Right cardiac atrium (tissue), 5 donors: ENCODE data around the gene CEMIP. TPM values are rescaled to one million over a fixed set of nuclear protein-coding genes. Genes with fewer than 3 reads are reported as not detected.

Experiments
- ATAC-seq, 2 donors: fragments of 200-7000 bp; cut with Tn5 transposase; one replicate each; pipeline versions ENCODE4 v1.8.0 to v1.9.1; 2020; ENCODE audit warnings: moderate library complexity in 2 of 2, mild to moderate bottlenecking in 1 of 2
- DNase-seq, 3 donors: peaks; one replicate each; pipeline ENCODE4 v3.0.0-alpha.2; 2020
- H3K27ac ChIP-seq: one replicate; pipeline ENCODE4 v1.5.1; 2013; ENCODE audit warnings: mild to moderate bottlenecking, low read length, control low read depth, moderate library complexity
- H3K27me3 ChIP-seq: one replicate; pipeline ENCODE4 v1.6.1; 2013; ENCODE audit not compliant: control insufficient read depth, insufficient read depth
- H3K4me1 ChIP-seq: one replicate; pipeline ENCODE4 v1.6.1; 2013; ENCODE audit warnings: low read length; ENCODE audit not compliant: control insufficient read depth, insufficient read depth
- H3K4me3 ChIP-seq: one replicate; pipeline ENCODE4 v1.5.1; 2013; ENCODE audit warnings: low read length, control low read depth
- H3K9me3 ChIP-seq: one replicate; pipeline ENCODE4 v1.6.1; 2013; ENCODE audit warnings: low read length; ENCODE audit not compliant: control insufficient read depth
- WGBS: extraction: QIAGEN DNeasy Blood & Tissue Kit; methylation state at CpG from one replicate; pipeline ENCODE4 v1.1.7; 2013; 5-methylcytosine and 5-hydroxymethylcytosine counted together
- intact Hi-C, 4 donors: fragments of 100-400 bp; cut with DNase I; formaldehyde crosslinking; loops; one replicate each; pipeline versions ENCODE4 v1.11.0 to v1.14.0; 2022 to 2023
- polyA plus RNA-seq: library from polyadenylated mRNA; stranded (reverse); fragments of 200-250 nt; gene quantifications from one replicate; pipeline ENCODE4 v1.2.3, GENCODE V29; 2013
- total RNA-seq, 4 donors: library from RNA; stranded (reverse); fragmentation: NEBNext Ultra II Directional; extraction: Animal tissue kit (Norgen Biotek cat#: 25700); gene quantifications; one replicate each; pipeline ENCODE4 v1.2.1, GENCODE V29; 2021
- donor health status: healthy with polysubstance abuse.
- donor health status: DM: no; HTN: yes; CAD: no.
- donor health status: DM: no; HTN: no; CAD: no.
- donor health status: DM: no; HTN: yes; CAD: no; lungs with severe emphysema.
- donor health status: DM: yes; HTN: yes; CAD: no.

CEMIP gene
- total and polyA plus RNA-seq, 5 donors, result 0.23 to 3.9 (median 2.6) TPM

DNA sequence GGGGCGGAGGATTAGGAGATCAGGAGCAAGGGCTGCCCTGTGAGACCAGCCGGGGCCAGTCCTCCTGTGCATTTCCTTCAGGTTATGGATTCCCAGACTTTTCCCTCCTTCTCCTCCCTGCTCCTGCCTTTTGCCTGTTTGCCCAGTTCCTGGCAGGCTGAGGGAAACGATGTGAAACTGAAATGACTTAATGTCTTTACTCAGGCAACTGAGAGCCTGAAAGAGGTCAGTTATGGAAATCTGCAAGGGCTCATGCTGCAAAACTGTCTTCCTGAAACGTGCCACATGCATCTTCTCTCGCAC is 153.3 kb downstream of the CEMIP start:
- 68% methylated on average over 5 of the region's 5 CpGs for WGBS
- peaks cover 10% of the 10 kb centered on the region for H3K4me1 ChIP-seq
- intact Hi-C loops, result loop anchor here in 1 of 4 donors (2.0 kb wide), 1 partner anchor 62 kb away; no protein-coding TSS in a partner anchor
- no peak overlapping the region for H3K4me3 ChIP-seq
- peak overlapping the region; percentile 49 for H3K27ac ChIP-seq
- no peaks in the 10 kb centered on the region for H3K27me3 ChIP-seq
- DNase-seq, result no peak
- ATAC-seq, result peak in 1 of 2 donors; percentile 3
- no peaks in the 10 kb centered on the region for H3K9me3 ChIP-seq

DNA sequence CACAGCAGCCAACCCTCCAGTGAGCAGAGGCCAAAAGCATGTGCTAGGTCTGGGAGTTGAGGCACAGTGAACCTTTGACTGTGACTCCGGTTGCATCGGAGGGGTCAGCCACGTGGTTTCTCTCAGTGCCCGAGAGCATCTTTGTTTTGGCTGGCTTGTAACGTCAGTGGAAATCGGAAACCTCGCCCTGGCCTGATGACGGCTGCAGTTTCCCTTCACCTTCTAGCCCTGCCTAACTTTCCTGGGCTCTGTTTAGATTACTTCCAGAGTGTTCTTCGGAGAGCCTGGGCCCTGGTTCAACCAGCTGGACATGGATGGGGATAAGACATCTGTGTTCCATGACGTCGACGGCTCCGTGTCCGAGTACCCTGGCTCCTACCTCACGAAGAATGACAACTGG is 153.8 kb downstream of the CEMIP start:
- H3K4me1 ChIP-seq, result peaks cover 10% of the 10 kb centered on the region
- H3K4me3 ChIP-seq, result no peak overlapping the region
- 41% methylated on average over 15 of the region's 15 CpGs for WGBS
- intact Hi-C loops, result loop anchor here in 1 of 4 donors (2.0 kb wide), 1 partner anchor 62 kb away; no protein-coding TSS in a partner anchor
- peak overlapping the region; percentile 11 for H3K27ac ChIP-seq
- H3K9me3 ChIP-seq, result no peaks in the 10 kb centered on the region
- DNase-seq, result peak; percentile 85 to 91 (median 87)
- no peaks in the 10 kb centered on the region for H3K27me3 ChIP-seq
- ATAC-seq, result peak; percentile 75 to 91

GRCh38 chr15:80934761-80935221 is 155.6 kb downstream of the CEMIP start:
- 64% methylated on average over 3 of the region's 3 CpGs for WGBS
- no peak overlapping the region for H3K4me3 ChIP-seq
- H3K27me3 ChIP-seq, result no peaks in the 10 kb centered on the region
- DNase-seq (peak; percentile 53 to 77 (median 69)), ATAC-seq (peak; percentile 75 to 80)
- no peak overlapping the region for H3K27ac ChIP-seq
- H3K4me1 ChIP-seq, result peaks cover 10% of the 10 kb centered on the region
- intact Hi-C loops, result no loop called here
- H3K9me3 ChIP-seq, result no peaks in the 10 kb centered on the region

- H3K27ac ChIP-seq, result no peak overlapping the region
- no peaks in the 10 kb centered on the region for H3K27me3 ChIP-seq
- intact Hi-C loops, result no loop called here
- no peaks in the 10 kb centered on the region for H3K9me3 ChIP-seq
- DNase-seq (no peak), ATAC-seq (no peak)
- H3K4me3 ChIP-seq, result no peak overlapping the region
- 85% methylated on average over 16 of the region's 16 CpGs for WGBS
- peaks cover 10% of the 10 kb centered on the region for H3K4me1 ChIP-seq
These were observed 157.3 kb downstream of the CEMIP start for GRCh38 chr15:80936288-80937078.

DNA sequence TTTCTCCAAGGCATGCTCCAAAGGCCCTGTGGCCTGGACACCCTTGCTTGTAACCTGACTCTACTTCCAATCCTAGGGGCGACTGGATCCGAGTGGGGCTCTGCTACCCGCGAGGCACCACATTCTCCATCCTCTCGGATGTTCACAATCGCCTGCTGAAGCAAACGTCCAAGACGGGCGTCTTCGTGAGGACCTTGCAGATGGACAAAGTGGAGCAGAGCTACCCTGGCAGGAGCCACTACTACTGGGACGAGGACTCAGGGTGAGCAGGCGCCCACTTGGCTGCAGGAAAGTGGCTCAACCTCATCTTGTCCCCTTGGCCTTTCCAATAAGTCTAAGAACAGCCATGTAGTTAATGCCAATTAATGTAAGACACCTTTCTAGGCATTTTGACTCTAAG is 158.5 kb downstream of the CEMIP start:
- Histone ChIP-seq H3K27me3 (no peaks in the 10 kb centered on the region), H3K27ac (no peak overlapping the region), H3K4me1 (peaks cover 7% of the 10 kb centered on the region), H3K4me3 (no peak overlapping the region), H3K9me3 (no peaks in the 10 kb centered on the region)
- ATAC-seq (no peak), DNase-seq (no peak)
- 95% methylated on average over 12 of the region's 12 CpGs for WGBS
- intact Hi-C loops, result no loop called here

- Histone ChIP-seq H3K4me1 (peaks cover 9% of the 10 kb centered on the region), H3K27ac (no peak overlapping the region), H3K4me3 (no peak overlapping the region), H3K27me3 (no peaks in the 10 kb centered on the region), H3K9me3 (no peaks in the 10 kb centered on the region)
- no peak for ATAC-seq
- DNase-seq, result no peak
- 98% methylated on average over 3 of the region's 3 CpGs for WGBS
- intact Hi-C loops, result no loop called here
These were observed 160.0 kb downstream of the CEMIP start for GRCh38 chr15:80939216-80939615.

DNA sequence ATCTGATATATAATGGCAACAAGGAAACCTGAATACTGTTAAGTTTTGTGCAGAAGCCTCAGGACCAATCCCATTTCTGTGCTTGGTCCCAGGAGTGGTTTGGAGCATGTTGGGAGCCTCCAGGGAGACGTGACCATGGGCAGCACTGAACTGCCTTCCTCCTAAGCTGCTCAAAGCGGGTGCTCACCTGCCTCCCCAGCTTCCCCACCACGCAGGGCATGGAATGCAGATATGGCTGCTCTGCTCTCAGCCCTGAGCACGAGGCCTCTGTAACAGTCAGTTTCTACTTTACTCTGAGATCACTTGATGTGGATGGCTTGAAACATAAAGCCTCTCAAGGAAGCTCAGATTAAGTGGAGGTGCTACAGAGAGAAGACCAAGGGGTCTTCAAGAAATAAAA is 161.2 kb downstream of the CEMIP start:
- H3K4me3 ChIP-seq, result no peak overlapping the region
- intact Hi-C loops, result no loop called here
- DNase-seq, result no peak
- H3K27me3 ChIP-seq, result no peaks in the 10 kb centered on the region
- no peak for ATAC-seq
- no peaks in the 10 kb centered on the region for H3K9me3 ChIP-seq
- peaks cover 2% of the 10 kb centered on the region for H3K4me1 ChIP-seq
- no peak overlapping the region for H3K27ac ChIP-seq
- 93% methylated on average over 4 of the region's 4 CpGs for WGBS

DNA sequence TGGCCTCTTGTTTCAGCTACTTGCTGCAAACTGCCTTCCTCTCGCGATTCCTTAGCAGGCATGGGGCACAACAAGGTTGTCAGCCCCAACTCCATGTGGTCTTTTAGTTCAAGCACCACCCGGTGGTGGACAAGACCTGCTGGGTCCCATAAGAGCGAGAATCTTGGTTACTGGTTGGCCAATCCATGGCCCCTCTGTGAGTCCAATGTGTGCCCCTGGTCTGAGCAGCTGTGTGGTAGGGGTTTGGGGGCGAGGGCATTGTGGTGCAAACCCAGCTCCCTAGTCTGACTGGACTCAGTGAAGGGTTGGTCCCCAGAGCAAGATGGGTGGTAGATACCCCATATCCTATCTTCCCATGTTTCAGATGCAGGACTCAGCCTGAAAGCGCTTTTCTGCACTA is 161.7 kb downstream of the CEMIP start:
- ATAC-seq (no peak), DNase-seq (no peak)
- H3K27me3 ChIP-seq, result no peaks in the 10 kb centered on the region
- H3K4me1 ChIP-seq, result peaks cover 2% of the 10 kb centered on the region
- intact Hi-C loops, result no loop called here
- 95% methylated on average over 6 of the region's 6 CpGs for WGBS
- H3K4me3 ChIP-seq, result no peak overlapping the region
- H3K27ac ChIP-seq, result no peak overlapping the region
- H3K9me3 ChIP-seq, result no peaks in the 10 kb centered on the region

GRCh38 chr15:80942266-80942665 is 163.1 kb downstream of the CEMIP start:
- Histone ChIP-seq H3K27ac (no peak overlapping the region), H3K4me1 (peaks cover 2% of the 10 kb centered on the region), H3K9me3 (no peaks in the 10 kb centered on the region), H3K4me3 (no peak overlapping the region), H3K27me3 (no peaks in the 10 kb centered on the region)
- WGBS, result 84% methylated on average over 7 of the region's 7 CpGs
- intact Hi-C loops, result no loop called here
- ATAC-seq (no peak), DNase-seq (no peak)

DNA sequence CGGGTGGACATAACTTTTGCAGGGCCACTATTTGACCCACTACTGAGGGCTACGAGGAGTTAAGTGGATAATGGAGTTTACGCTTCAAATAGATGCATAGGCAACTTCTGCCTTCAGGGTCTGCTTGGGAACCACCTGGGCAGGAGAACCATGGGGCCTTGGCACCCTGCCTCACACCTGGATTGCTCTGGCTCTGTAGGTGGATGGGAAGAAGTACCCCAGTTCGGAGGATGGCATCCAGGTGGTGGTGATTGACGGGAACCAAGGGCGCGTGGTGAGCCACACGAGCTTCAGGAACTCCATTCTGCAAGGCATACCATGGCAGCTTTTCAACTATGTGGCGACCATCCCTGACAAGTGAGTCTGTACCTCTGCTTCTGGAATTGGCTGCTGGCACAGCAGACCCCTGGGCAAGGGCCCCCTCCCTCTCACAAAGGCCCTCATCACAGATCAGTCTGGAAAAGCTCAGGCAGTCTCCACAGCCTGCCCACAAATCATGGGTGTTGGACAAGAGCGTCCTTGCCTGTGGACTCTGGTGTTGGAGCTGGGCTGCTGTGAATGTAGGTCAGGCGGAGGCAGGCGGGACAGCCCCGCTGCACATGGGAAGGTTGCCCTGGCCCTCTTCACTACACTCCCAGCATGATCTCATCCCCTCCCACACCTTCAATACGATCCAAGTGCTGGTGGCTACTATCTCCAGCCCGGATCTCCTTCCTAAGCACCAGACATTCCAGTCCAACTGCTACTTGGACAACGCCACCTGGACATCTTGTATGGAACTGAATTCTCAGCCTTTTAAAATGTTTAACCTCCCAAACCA is 163.8 kb downstream of the CEMIP start:
- Histone ChIP-seq H3K27ac (no peak overlapping the region), H3K4me3 (no peak overlapping the region), H3K9me3 (no peaks in the 10 kb centered on the region), H3K27me3 (no peaks in the 10 kb centered on the region), H3K4me1 (peaks cover 2% of the 10 kb centered on the region)
- ATAC-seq, result peak; percentile 77 to 85
- DNase-seq, result peak; percentile 42 to 75 (median 65)
- intact Hi-C loops, result no loop called here
- whole genome bisulfite sequencing, result 70% methylated on average over 16 of the region's 16 CpGs

DNA sequence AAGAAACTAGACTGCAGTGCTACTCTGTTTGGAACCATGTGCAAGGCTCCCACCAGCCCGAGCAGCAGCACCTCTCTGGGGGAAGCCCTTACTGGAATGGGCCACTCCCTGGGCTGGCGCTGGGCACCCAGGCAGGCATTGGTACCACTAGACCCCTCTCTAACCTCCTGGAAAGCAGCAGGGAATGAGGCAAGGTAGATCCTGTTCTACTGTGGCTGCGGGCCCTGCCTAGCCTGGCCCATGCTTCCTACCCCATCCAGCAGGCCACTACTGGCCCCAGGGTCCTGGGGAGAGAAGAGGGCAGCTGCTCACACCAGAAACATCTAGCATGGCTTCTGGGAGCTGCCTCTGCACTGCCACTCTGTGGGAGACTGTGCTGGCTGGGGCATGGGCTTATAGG is 165.6 kb downstream of the CEMIP start:
- H3K4me3 ChIP-seq, result no peak overlapping the region
- WGBS, result 89% methylated on average over 3 of the region's 3 CpGs
- ATAC-seq (no peak), DNase-seq (no peak)
- peaks cover 2% of the 10 kb centered on the region for H3K4me1 ChIP-seq
- intact Hi-C loops, result no loop called here
- no peaks in the 10 kb centered on the region for H3K27me3 ChIP-seq
- H3K9me3 ChIP-seq, result no peaks in the 10 kb centered on the region
- H3K27ac ChIP-seq, result no peak overlapping the region
